Esophagus muscularis mucosa (tissue), 4 donors: ENCODE measurements around the gene CEACAM20. TPM values are rescaled to one million over a fixed set of nuclear protein-coding genes. Genes with fewer than 3 reads are reported as not detected.
"Not testable (repeated sequence)": the region's sequence is repeated elsewhere in the genome, so short reads cannot be mapped to it uniquely, and the experiment has no call there.

Source experiments
- DNase-seq: peaks from one replicate; pipeline ENCODE4 v3.0.0-alpha.2; 2017; ENCODE audit errors: extremely low spot score
- H3K27ac ChIP-seq, 4 donors: fragments of 200-600 bp; sonication (generic); replicated peaks in 1 of 4; 1 replicate in 3 of 4; 2 replicates in 1 of 4; pipeline ENCODE4 v1.5.1; 2016 to 2019; ENCODE audit warnings: mild to moderate bottlenecking in 1 of 4
- H3K27me3 ChIP-seq, 4 donors: fragments of 200-600 bp; sonication (generic); one replicate each; pipeline versions ENCODE4 v1.5.1 to v1.6.0; 2016 to 2019
- H3K36me3 ChIP-seq, 4 donors: fragments of 200-600 bp; sonication (generic); one replicate each; pipeline ENCODE4 v1.5.1; 2016 to 2019
- H3K4me1 ChIP-seq, 4 donors: fragments of 200-600 bp; sonication (generic); one replicate each; pipeline ENCODE4 v1.5.1; 2016 to 2019
- H3K4me3 ChIP-seq, 4 donors: fragments of 200-600 bp; sonication (generic); 1 replicate in 2 of 4; 2 replicates in 2 of 4; pipeline ENCODE4 v1.5.1; 2016 to 2019; ENCODE audit warnings: mild to moderate bottlenecking in 4 of 4, moderate library complexity in 1 of 4
- H3K9me3 ChIP-seq, 4 donors: fragments of 200-600 bp; sonication (generic); 1 replicate in 3 of 4; 2 replicates in 1 of 4; pipeline ENCODE4 v1.5.1; 2016 to 2019
- CTCF ChIP-seq, 3 experiments: fragments of 200-600 bp in 2 of 3; fragments of 450-650 bp in 1 of 3; sonication (generic) in 2 of 3; IDR thresholded peaks; one replicate each; pipeline ENCODE4 v1.5.1; 2017 to 2019; ENCODE audit warnings: antibody characterized with exemption in 3 of 3, mild to moderate bottlenecking in 2 of 3, moderate library complexity in 1 of 3
- EP300 ChIP-seq: sonication (generic); formaldehyde crosslinking; IDR thresholded peaks from one replicate; pipeline ENCODE4 v1.6.1; 2017; ENCODE audit warnings: antibody characterized with exemption
- POLR2A ChIP-seq: fragments of 450-650 bp; IDR thresholded peaks from one replicate; pipeline ENCODE4 v1.6.1; 2017; ENCODE audit warnings: antibody characterized with exemption, moderate library complexity, mild to moderate bottlenecking, low read depth
- POLR2AphosphoS5 ChIP-seq, 2 donors: sonication (generic); formaldehyde crosslinking; IDR thresholded peaks; one replicate each; pipeline ENCODE4 v1.6.1; 2017; ENCODE audit warnings: antibody characterized with exemption in 2 of 2
- WGBS: methylation state at CpG from one replicate; pipeline ENCODE4 v1.1.5; 2018; 5-methylcytosine and 5-hydroxymethylcytosine counted together
- intact Hi-C: fragments of 100-400 bp; cut with DNase I; formaldehyde crosslinking; loops from one replicate; pipeline ENCODE4 v1.15.1; 2023
- total RNA-seq, 4 donors: library from RNA; depleted of rRNA; stranded (reverse); fragments of >200 nt; gene quantifications; one replicate each; pipeline versions ENCODE4 v1.1.0 to v1.2.1, GENCODE V29; 2016

Gene CEACAM20
- total RNA-seq, 4 donors from 2014 or later, result not detected

DNA sequence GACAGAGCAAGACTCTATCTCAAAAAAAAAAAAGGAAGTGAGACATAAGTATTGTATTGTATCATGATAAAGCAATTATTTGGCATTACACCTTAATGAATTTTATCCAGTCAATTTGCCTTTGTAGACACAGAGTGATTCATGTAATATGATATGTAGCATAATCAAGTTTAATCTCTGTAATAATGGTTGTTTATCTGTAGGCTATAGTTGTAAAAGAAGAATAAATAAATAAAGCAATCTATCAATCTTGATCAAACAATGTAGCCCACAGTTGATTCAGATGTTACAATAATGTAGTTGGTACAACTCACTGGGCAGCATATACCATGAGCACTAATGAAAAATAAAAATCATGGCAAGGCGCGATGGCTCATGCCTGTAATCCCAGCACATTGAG, 28.5 kb upstream of the CEACAM20 start:
- Histone ChIP-seq H3K36me3 (no peaks in the 10 kb centered on the region), H3K9me3 (no peaks in the 10 kb centered on the region), H3K4me1 (no peaks in the 10 kb centered on the region), H3K4me3 (no peak overlapping the region), H3K27me3 (peaks cover 0 to 11% (median 0%) of the 10 kb centered on the region in 4 donors), H3K27ac (no peak overlapping the region)
- DNase-seq, result no peak
- intact Hi-C loops, result no loop called here
- TF ChIP-seq POLR2AphosphoS5 (IDR thresholded peaks at IDR 0.05) (no peak), CTCF (IDR thresholded peaks at IDR 0.05) (no peak)
- 97% methylated on average over 2 of the region's 2 CpGs for whole genome bisulfite sequencing

- H3K9me3 ChIP-seq, result no peaks in the 10 kb centered on the region
- H3K36me3 ChIP-seq, result no peaks in the 10 kb centered on the region
- H3K4me1 ChIP-seq, result no peaks in the 10 kb centered on the region
- 61% methylated on average over 2 of the region's 2 CpGs for WGBS
- H3K27me3 ChIP-seq, result peaks cover 0 to 10% (median 0%) of the 10 kb centered on the region in 4 donors
- no peak overlapping the region for H3K27ac ChIP-seq
- no peak overlapping the region for H3K4me3 ChIP-seq
- intact Hi-C loops, result no loop called here
- no peak for TF ChIP-seq POLR2AphosphoS5 (IDR thresholded peaks at IDR 0.05)
- TF ChIP-seq CTCF (IDR thresholded peaks at IDR 0.05), result no peak
- no peak for TF ChIP-seq EP300
- TF ChIP-seq POLR2A, result no peak
- no peak for DNase-seq
These were observed 25.3 kb upstream of the CEACAM20 start for GRCh38 chr19:44554641-44555246.

- no peak for TF ChIP-seq CTCF (IDR thresholded peaks at IDR 0.05)
- TF ChIP-seq POLR2AphosphoS5 (IDR thresholded peaks at IDR 0.05), result no peak
- TF ChIP-seq EP300, result no peak
- no peak for TF ChIP-seq POLR2A
- Histone ChIP-seq H3K27ac (no peak overlapping the region), H3K27me3 (peaks cover 0 to 14% (median 0%) of the 10 kb centered on the region in 4 donors), H3K9me3 (no peaks in the 10 kb centered on the region), H3K4me3 (no peak overlapping the region), H3K36me3 (no peaks in the 10 kb centered on the region), H3K4me1 (no peaks in the 10 kb centered on the region)
- intact Hi-C loops, result no loop called here
- 63% methylated on average over 6 of the region's 6 CpGs for WGBS
- DNase-seq, result no peak
These were observed 24.1 kb upstream of the CEACAM20 start for GRCh38 chr19:44553478-44554171.

DNA sequence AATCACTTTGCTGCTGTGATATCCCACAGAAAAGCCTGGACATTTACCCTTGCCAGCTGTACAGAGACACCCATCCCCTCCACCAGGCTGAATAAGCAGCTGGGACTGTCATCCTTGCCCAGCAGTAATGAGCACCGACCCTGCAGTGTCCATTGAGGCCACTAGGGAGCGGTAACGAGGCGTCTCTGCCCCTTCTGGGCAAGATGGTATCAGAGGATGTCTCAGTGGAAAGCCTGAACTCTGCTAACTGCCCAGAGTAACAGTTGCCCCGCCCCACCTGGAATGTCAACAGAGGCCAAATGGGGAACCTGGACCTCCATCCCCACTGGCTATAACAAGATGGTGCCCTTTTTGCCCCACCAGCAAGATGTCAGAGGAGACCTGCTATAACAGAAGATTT, 22.8 kb upstream of the CEACAM20 start:
- H3K36me3 ChIP-seq, result no peaks in the 10 kb centered on the region
- H3K27ac ChIP-seq, result no peak overlapping the region
- no peak for TF ChIP-seq POLR2AphosphoS5 (IDR thresholded peaks at IDR 0.05)
- TF ChIP-seq CTCF (IDR thresholded peaks at IDR 0.05), result peak in 1 of 3 experiments; percentile 28
- H3K4me3 ChIP-seq, result no peak overlapping the region
- H3K4me1 ChIP-seq, result no peaks in the 10 kb centered on the region
- intact Hi-C loops, result no loop called here
- H3K27me3 ChIP-seq, result peaks cover 0 to 18% (median 0%) of the 10 kb centered on the region in 4 donors
- no peak for DNase-seq
- no peaks in the 10 kb centered on the region for H3K9me3 ChIP-seq
- WGBS, result 22% methylated on average over 1 of the region's 5 CpGs

- intact Hi-C loops, result no loop called here
- no peak for DNase-seq
- TF ChIP-seq POLR2A (no peak), POLR2AphosphoS5 (IDR thresholded peaks at IDR 0.05) (no peak), CTCF (IDR thresholded peaks at IDR 0.05) (no peak), EP300 (no peak)
- Histone ChIP-seq H3K27ac (no peak overlapping the region), H3K27me3 (peaks cover 0 to 15% (median 2%) of the 10 kb centered on the region in 4 donors), H3K9me3 (no peaks in the 10 kb centered on the region), H3K36me3 (no peaks in the 10 kb centered on the region), H3K4me3 (no peak overlapping the region), H3K4me1 (no peaks in the 10 kb centered on the region)
- 81% methylated on average over 5 of the region's 5 CpGs for whole genome bisulfite sequencing
These were observed 22.4 kb upstream of the CEACAM20 start for GRCh38 chr19:44551850-44552249.

DNA sequence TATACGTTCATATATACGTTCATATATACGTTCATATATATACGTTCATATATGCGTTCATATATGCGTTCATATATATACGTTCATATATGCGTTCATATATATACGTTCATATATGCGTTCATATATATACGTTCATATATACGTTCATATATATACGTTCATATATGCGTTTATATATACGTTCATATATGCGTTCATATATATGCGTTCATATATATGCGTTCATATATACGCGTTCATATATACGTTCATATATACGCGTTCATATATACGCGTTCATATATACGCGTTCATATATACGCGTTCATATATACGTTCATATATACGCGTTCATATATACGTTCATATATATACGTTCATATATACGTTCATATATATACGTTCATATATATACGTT, 21.5 kb upstream of the CEACAM20 start:
- H3K4me1 ChIP-seq, H3K27ac ChIP-seq, H3K4me3 ChIP-seq, H3K36me3 ChIP-seq, H3K9me3 ChIP-seq, DNase-seq, intact Hi-C loops: not testable (repeated sequence)
- H3K27me3 ChIP-seq, result peaks cover 0 to 15% (median 2%) of the 10 kb centered on the region in 4 donors
- 90% methylated on average over 37 of the region's 37 CpGs for WGBS
